Ishikawa (cell line): Measurements from ENCODE around the gene RPP30.
A peak's percentile ranks its signal among the peaks of the same experiment; 100 is the strongest.

Source experiments
- CEBPB ChIP-seq: IDR thresholded peaks from 2 replicates; pipeline ENCODE4 v1.6.1; 2012
- CREB1 ChIP-seq: IDR thresholded peaks from 2 replicates; pipeline ENCODE4 v1.6.1; 2012; ENCODE audit warnings: low read depth
- EGR1 ChIP-seq: IDR thresholded peaks from 2 replicates; pipeline ENCODE4 v1.6.1; 2012
- EP300 ChIP-seq: IDR thresholded peaks from 2 replicates; pipeline ENCODE4 v1.6.1; 2012; ENCODE audit warnings: borderline replicate concordance
- FOXM1 ChIP-seq: IDR thresholded peaks from 2 replicates; pipeline ENCODE4 v1.6.1; 2012; ENCODE audit warnings: low read depth, borderline replicate concordance
- MAX ChIP-seq: IDR thresholded peaks from 2 replicates; pipeline ENCODE4 v1.6.1; 2012
- NFIC ChIP-seq: IDR thresholded peaks from 2 replicates; pipeline ENCODE4 v1.6.1; 2012
- RAD21 ChIP-seq: IDR thresholded peaks from 2 replicates; pipeline ENCODE4 v1.6.1; 2012; ENCODE audit warnings: low read depth
- REST ChIP-seq: IDR thresholded peaks from 2 replicates; pipeline ENCODE4 v1.6.1; 2012; ENCODE audit warnings: low read depth, mild to moderate bottlenecking
- TAF1 ChIP-seq: IDR thresholded peaks from 2 replicates; pipeline ENCODE4 v1.6.1; 2012; ENCODE audit warnings: low read depth, mild to moderate bottlenecking
- TCF12 ChIP-seq: IDR thresholded peaks from 2 replicates; pipeline ENCODE4 v1.6.1; 2012; ENCODE audit warnings: low read depth
- TEAD4 ChIP-seq: IDR thresholded peaks from 2 replicates; pipeline ENCODE4 v1.6.1; 2012
- USF1 ChIP-seq: IDR thresholded peaks from 2 replicates; pipeline ENCODE4 v1.6.1; 2012
- YY1 ChIP-seq: IDR thresholded peaks from 2 replicates; pipeline ENCODE4 v1.6.1; 2012; ENCODE audit warnings: low read depth
- ZBTB7A ChIP-seq: IDR thresholded peaks from 2 replicates; pipeline ENCODE4 v1.6.1; 2012; ENCODE audit warnings: low read depth

The RPP30 gene

GRCh38 chr10:90939116-90939515 is 67.3 kb downstream of the RPP30 start:
- TF ChIP-seq CEBPB, result no peak
- no peak for TF ChIP-seq FOXM1
- no peak for TF ChIP-seq EP300
- TF ChIP-seq TEAD4, result no peak
- no peak for TF ChIP-seq MAX
- no peak for TF ChIP-seq YY1
- no peak for TF ChIP-seq USF1
- TF ChIP-seq TAF1, result no peak
- peak; percentile 64 for TF ChIP-seq NFIC

GRCh38 chr10:90939648-90940047 is 67.9 kb downstream of the RPP30 start:
- TF ChIP-seq TCF12 (no peak), TEAD4 (0 out of 2 replicates have a peak, but pooled peaks have one; percentile 44), TAF1 (no peak)

GRCh38 chr10:90944749-90945148 is 73.0 kb downstream of the RPP30 start:
- no peak for TF ChIP-seq RAD21
- no peak for TF ChIP-seq USF1
- TF ChIP-seq TCF12, result no peak
- TF ChIP-seq REST, result no peak
- no peak for TF ChIP-seq NFIC
- no peak for TF ChIP-seq ZBTB7A
- TF ChIP-seq TAF1, result no peak

- no peak for TF ChIP-seq YY1
- no peak for TF ChIP-seq CEBPB
- TF ChIP-seq NFIC, result no peak
- TF ChIP-seq EP300, result no peak
- TF ChIP-seq ZBTB7A, result no peak
- TF ChIP-seq FOXM1, result no peak
- TF ChIP-seq RAD21, result no peak
- no peak for TF ChIP-seq REST
- TF ChIP-seq USF1, result no peak
Measured at GRCh38 chr10:90945491-90946070, 73.8 kb downstream of the RPP30 start.

GRCh38 chr10:90947030-90947960 is 75.5 kb downstream of the RPP30 start:
- TF ChIP-seq CEBPB (no peak), REST (no peak), TAF1 (no peak), FOXM1 (no peak), MAX (no peak), ZBTB7A (no peak), TEAD4 (no peak), CREB1 (no peak), TCF12 (no peak), YY1 (no peak), EGR1 (no peak), NFIC (no peak), EP300 (no peak)
